ENCODE data around the gene SIAE.

Gene SIAE

GRCh38 chr11:124662106-124662505, 11.4 kb downstream of the SIAE start:
- DNase-seq = no peak

GRCh38 chr11:124661553-124661952, 12.0 kb downstream of the SIAE start:
- no peak for DNase-seq

- no peak for DNase-seq
Observed at GRCh38 chr11:124658986-124659385, 14.6 kb downstream of the SIAE start.

DNA sequence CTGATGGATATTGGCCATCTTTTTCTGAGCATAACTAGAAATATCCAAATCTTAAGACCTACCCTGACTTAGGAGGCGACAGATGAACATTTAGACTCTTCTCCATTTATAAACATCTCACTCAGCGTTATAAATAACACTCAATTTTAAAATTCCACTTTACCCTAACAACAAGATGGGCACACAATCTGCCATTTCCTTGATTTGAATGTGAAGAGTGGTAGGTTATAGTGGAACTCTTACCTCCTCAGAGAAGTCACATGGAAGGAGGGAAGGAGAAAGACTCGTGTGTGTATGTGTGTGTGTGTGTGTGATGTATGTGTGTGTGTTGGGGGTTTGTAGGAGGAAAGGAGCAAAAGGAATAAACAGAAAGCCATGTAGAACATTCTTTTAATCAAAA, 15.0 kb downstream of the SIAE start:
- no peak for DNase-seq

DNA sequence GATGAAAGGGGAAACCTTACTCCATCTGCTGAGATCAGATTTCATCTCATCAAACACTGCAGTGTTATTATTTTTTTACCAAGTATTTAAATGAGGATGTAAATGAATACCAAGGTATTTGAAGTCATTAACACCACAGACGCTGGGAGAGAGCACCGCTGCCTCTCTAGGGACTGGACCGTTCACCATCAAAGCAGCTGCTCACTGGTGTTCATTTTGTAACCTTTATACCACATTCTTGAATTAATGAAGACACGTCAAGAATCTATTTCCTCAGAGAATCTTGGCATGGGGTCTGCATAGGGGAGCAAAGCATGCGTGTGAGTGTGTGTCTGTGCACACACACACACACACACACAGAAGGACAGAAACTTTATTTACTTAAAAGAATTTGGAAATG, 15.6 kb downstream of the SIAE start:
- no peak for DNase-seq

GRCh38 chr11:124656774-124657630, 16.5 kb downstream of the SIAE start:
- no peak for DNase-seq

DNA sequence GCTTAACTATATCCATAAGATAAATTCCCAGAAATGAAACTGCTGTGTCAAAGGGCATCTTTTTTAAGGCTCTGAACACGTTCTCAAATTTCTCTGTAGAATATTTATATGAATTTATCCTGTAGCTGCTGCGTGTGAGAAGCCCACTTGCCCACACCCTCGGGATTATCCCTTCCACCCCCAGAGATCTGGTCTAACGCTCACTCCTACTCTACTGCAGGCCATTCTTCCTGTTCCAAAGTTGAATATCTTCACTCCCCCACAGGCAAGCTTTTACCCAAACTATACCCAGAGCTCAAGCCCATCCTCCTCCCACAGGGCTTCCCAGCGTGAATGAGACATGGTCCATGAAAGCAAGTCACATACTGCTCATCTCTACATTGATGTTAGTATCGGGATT, 24.9 kb downstream of the SIAE start:
- no peak for DNase-seq

GRCh38 chr11:124646148-124646547, 27.4 kb downstream of the SIAE start:
- DNase-seq = no peak

DNA sequence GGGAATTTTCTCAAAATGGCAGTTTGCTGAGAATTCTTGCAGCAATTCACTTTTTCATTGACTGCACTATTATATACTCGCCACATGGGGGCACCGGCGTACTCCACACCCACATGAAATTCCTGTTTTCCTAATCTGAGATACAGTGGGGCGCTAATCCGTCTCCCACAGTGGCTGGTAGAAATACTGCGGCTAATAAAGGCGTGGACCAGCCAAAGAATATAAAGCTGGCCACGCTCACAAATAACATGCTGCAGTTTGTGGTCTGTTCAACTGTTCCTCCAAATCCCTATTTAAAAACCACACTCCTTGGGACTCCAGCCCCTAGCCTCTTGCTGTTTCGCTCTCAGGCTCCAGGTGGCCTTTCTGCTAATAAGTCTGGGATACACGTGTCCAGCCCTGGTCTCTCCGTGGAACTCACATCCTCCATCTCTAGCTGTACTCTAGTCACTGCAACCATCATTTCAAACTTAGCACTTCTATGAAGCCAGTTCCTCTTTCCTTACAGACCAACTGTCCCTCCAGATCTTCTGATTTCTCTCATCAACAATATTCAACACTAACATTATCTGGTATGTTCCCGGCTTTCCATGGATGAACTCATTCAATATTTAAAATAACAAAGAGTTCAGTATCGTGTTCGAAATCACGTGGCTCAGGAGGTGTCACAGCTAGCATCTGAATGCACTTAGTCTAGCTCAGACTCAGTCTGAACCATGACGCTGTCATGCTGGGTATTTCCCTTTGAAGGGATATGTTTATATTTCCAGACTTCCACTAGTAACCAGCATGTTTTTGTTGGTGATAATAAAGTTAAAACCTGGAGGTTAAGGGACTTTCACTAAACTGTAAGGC, 28.9 kb downstream of the SIAE start:
- peak; percentile 83 for DNase-seq

- DNase-seq = peak; percentile 87
Observed at GRCh38 chr11:124643605-124644425, 29.7 kb downstream of the SIAE start.

DNA sequence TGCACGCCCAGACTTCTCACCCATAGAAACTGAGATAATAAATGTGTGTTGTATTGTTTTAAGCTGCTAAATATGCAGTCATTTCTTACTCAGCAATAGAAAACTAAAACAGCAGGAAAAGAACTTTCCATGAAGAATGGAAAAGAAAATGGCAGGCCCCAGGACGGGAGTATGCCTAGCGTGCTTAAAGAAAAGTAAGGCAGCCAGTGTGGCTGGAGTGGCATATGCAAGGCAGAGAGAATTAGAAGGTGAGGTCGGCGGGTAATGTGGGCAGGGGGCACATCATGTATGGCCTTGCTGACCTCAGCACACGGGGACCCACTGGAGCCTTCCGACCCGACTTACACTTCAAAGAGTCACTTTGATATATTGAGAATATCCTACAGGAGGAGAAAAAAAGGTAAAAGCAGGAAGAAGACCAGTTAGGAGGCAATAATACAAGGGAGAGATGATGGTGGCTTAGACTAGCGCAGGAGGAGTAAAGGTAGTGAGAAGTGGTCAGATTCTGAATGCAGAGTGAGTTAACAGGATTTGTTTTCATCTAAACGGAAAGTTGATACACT, 30.4 kb downstream of the SIAE start:
- DNase-seq = no peak

GRCh38 chr11:124642628-124643027, 30.9 kb downstream of the SIAE start:
- no peak for DNase-seq

GRCh38 chr11:124640666-124641065, 32.9 kb downstream of the SIAE start:
- DNase-seq = peak; percentile 38

DNA sequence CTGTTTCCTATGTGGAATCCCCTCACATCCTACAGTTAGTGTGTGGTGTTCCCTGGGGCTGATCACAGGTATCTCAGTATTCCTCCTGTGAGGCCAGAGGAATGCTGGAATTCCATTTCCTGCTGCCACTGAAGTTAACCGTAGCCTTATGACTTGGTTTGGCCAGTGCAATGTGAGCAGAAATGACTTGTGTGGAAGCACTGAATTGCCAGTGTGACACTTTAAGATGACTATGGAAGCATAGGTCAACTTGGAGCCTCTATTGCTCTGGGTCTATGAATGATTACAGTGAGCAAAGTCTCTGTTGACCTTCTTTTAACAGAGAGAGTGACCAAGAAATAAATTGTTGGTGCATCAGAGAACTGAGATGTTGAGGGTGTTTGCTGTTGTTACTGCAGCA, 34.4 kb downstream of the SIAE start:
- DNase-seq = no peak

DNA sequence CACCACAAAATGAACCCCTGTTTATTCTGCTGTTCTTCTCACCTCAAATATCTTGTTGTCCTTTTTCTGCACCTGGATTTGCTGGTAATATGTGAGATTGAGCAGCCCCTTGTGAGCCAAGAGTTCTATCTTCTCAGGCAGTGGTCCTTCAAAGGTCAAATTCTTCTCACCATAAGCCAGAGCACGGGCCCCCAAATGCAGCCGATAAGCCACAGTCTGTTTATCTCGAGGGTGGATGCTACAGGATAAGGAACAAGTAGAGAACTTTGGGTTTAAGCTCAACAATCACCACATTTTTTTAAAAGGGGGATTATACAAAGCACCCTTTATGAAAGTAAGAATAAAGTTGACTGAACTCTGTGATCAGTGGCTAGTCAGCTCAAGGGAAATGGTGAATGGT, 35.0 kb downstream of the SIAE start:
- peak; percentile 49 for DNase-seq

- no peak for DNase-seq
Observed at GRCh38 chr11:124635932-124636331, 37.6 kb downstream of the SIAE start.

DNA sequence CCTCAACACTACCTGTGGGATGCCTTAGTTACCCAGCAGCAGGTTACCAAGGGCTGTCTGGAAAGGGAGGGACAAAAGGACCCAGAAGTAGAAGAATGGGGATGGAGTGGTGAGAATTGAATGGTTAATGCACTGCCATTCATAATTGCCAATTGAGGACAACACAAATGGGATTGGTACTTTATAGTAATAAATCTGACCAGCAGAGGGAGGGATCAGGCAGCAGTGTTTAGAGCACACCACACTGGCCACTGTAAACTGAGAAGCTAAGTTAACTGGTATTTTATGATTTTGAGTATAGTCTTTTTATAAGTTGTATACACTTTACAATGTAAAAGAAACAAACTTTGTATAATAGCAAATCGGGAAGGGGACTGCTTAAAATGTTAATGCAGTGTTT, 40.2 kb downstream of the SIAE start:
- DNase-seq = peak; percentile 28

DNA sequence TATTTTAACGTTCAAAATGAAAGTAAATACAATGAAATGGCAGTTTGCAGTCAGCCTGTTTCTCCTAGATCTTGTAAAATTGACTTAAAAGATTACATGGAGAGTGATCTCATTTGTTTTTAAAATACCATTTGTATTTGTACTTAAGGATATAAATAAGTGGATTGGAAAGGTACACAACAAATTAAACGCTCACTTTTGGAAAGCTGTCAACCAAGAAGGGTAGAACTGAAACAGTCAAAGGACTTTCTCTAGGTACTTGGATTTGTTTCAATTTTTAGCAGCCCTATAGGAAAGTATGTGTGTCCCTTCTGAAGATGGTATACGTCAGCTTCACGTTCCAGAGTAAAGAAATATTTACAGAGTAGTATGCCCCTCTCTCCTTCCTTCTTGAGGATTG, 43.6 kb downstream of the SIAE start:
- DNase-seq = no peak

GRCh38 chr11:124627546-124627945, 46.0 kb downstream of the SIAE start:
- DNase-seq = no peak

- DNase-seq = no peak
Observed at GRCh38 chr11:124625504-124626168, 47.9 kb downstream of the SIAE start.

DNA sequence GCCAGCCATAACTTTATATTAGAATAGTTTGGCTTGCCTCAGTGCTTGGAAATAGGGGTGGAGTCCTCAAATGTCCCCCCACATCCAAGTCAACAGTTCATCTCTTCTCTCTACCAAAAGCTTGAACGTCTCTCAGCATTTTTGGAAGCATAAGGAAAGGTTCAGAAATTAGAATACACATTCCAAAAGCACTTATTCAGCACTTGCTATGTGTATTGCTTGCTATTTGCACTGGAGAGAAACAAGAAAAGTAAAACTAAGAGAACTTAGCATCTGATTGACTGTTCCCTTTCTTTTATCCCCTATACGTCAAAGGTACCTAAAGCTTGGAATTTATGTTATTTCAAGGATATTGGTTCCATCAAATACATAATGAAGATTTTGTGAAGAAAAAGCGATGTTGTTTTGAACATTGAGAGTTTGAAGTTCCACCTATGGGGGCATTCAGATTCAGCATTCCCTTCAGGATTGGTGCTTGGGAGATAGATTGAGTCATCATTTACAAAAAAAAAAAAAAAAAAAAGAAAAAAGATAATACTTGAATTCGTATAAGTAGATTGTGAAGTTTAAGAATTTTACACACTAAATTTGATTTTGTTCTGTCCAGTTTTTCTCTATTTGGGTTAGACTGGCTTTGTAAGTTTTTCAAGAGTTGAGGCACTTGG, 49.5 kb downstream of the SIAE start:
- DNase-seq = no peak
